Measurements from ENCODE around the gene MSH5. TPM values are rescaled to one million over a fixed set of nuclear protein-coding genes. Genes with fewer than 3 reads are reported as not detected.

The MSH5 gene
- 10 to 100 TPM in 1 of 2 donors, 1 to 10 TPM in 1; 5.7 to 10.5 TPM for total RNA-seq

- DNase-seq (ENCODE audit: low spot score): peak; percentile 95
- Histone ChIP-seq H3K27me3 (replicated peaks; ENCODE audit: insufficient read depth) (no peaks in the 10 kb centered on the region), H3K4me1 (ENCODE audit: control insufficient read depth in 1 of 2, low read depth in 2 of 2) (peaks cover 12 to 28% of the 10 kb centered on the region in 2 donors), H3K27ac (no peak within 1 kb of the TSS), H3K36me3 (no peaks in the 10 kb centered on the region), H3K4me3 (peak within 1 kb of the TSS; percentile 94), H3K9me3 (no peaks in the 10 kb centered on the region)
- peak; percentile 91 for ATAC-seq (ENCODE audit: insufficient number of reproducible peaks, low FRiP score, low read depth)
- TF ChIP-seq CTCF (IDR thresholded peaks at IDR 0.05): no peak
Observed at GRCh38 chr6:31739639-31740396, at the start of gene MSH5. MSH5 (plus strand) TSS chr6:31740005; CDS start chr6:31740467, 462 bp downstream.

GRCh38 chr6:31690231-31691077 is 49.4 kb upstream of the MSH5 start:
- Histone ChIP-seq H3K27ac (no peak overlapping the region), H3K9me3 (no peaks in the 10 kb centered on the region), H3K36me3 (peaks cover 67% of the 10 kb centered on the region), H3K4me1 (ENCODE audit: control insufficient read depth in 1 of 2, low read depth in 2 of 2) (no peaks in the 10 kb centered on the region), H3K27me3 (replicated peaks; ENCODE audit: insufficient read depth) (no peaks in the 10 kb centered on the region), H3K4me3 (no peak overlapping the region)
- no peak for DNase-seq (ENCODE audit: low spot score)
- ATAC-seq (ENCODE audit: insufficient number of reproducible peaks, low FRiP score, low read depth): no peak
- no peak for TF ChIP-seq CTCF (IDR thresholded peaks at IDR 0.05)

GRCh38 chr6:31691078-31691463 is 48.7 kb upstream of the MSH5 start:
- Histone ChIP-seq H3K27ac (no peak overlapping the region), H3K27me3 (replicated peaks; ENCODE audit: insufficient read depth) (no peaks in the 10 kb centered on the region), H3K36me3 (peaks cover 71% of the 10 kb centered on the region), H3K4me1 (ENCODE audit: control insufficient read depth in 1 of 2, low read depth in 2 of 2) (no peaks in the 10 kb centered on the region), H3K4me3 (no peak overlapping the region), H3K9me3 (no peaks in the 10 kb centered on the region)
- no peak for DNase-seq (ENCODE audit: low spot score)
- ATAC-seq (ENCODE audit: insufficient number of reproducible peaks, low FRiP score, low read depth): no peak
- no peak for TF ChIP-seq CTCF (IDR thresholded peaks at IDR 0.05)

GRCh38 chr6:31691564-31692108 is 48.2 kb upstream of the MSH5 start:
- peaks cover 74% of the 10 kb centered on the region for H3K36me3 ChIP-seq
- no peak overlapping the region for H3K4me3 ChIP-seq
- ATAC-seq (ENCODE audit: insufficient number of reproducible peaks, low FRiP score, low read depth) (no peak), DNase-seq (ENCODE audit: low spot score) (no peak)
- H3K9me3 ChIP-seq: no peaks in the 10 kb centered on the region
- TF ChIP-seq CTCF (IDR thresholded peaks at IDR 0.05): no peak
- no peak overlapping the region for H3K27ac ChIP-seq
- no peaks in the 10 kb centered on the region for H3K27me3 ChIP-seq (replicated peaks; ENCODE audit: insufficient read depth)
- no peaks in the 10 kb centered on the region for H3K4me1 ChIP-seq (ENCODE audit: control insufficient read depth in 1 of 2, low read depth in 2 of 2)

GRCh38 chr6:31692353-31692752 is 47.5 kb upstream of the MSH5 start:
- no peak for TF ChIP-seq CTCF (IDR thresholded peaks at IDR 0.05)
- ATAC-seq (ENCODE audit: insufficient number of reproducible peaks, low FRiP score, low read depth) (no peak), DNase-seq (ENCODE audit: low spot score) (no peak)
- Histone ChIP-seq H3K36me3 (peaks cover 68% of the 10 kb centered on the region), H3K27me3 (replicated peaks; ENCODE audit: insufficient read depth) (no peaks in the 10 kb centered on the region), H3K4me3 (no peak overlapping the region), H3K4me1 (ENCODE audit: control insufficient read depth in 1 of 2, low read depth in 2 of 2) (no peaks in the 10 kb centered on the region), H3K27ac (no peak overlapping the region), H3K9me3 (no peaks in the 10 kb centered on the region)
